ENCODE results near the gene GPNMB. TPM values are rescaled to one million over a fixed set of nuclear protein-coding genes. Genes with fewer than 3 reads are reported as not detected.

The GPNMB gene
- total RNA-seq, 1 experiment from 2014 or later: 1.2 TPM

- no CpG with 5 or more reads among the region's 53 CpGs for WGBS (ENCODE audit: extremely low coverage, insufficient read length, low lambda C conversion rate)
- Histone ChIP-seq H3K79me2 (ENCODE audit: insufficient read depth, low read length) (no peaks in the 10 kb centered on the region), H3K23me2 (ENCODE audit: insufficient read length, low read depth, low read length, poor library complexity, severe bottlenecking) (no peaks in the 10 kb centered on the region), H3K9ac (ENCODE audit: extremely low read depth, insufficient read length, low read length) (no peak overlapping the region), H3K79me1 (ENCODE audit: insufficient read depth, low read depth, low read length, poor library complexity, severe bottlenecking) (no peaks in the 10 kb centered on the region), H3K56ac (ENCODE audit: insufficient read length, low read depth, low read length) (no peak overlapping the region), H3K4ac (ENCODE audit: low read depth, low read length) (no peak overlapping the region), H2AFZ (ENCODE audit: low read length) (peak overlapping the region; percentile 4), H4K20me1 (ENCODE audit: control insufficient read depth, insufficient read depth, insufficient read length) (no peaks in the 10 kb centered on the region), H4K5ac (ENCODE audit: insufficient read length, low read depth, low read length) (no peak overlapping the region), H4K91ac (ENCODE audit: insufficient read length, low read depth, low read length) (no peak overlapping the region), H2BK20ac (ENCODE audit: low read depth, low read length, poor library complexity, severe bottlenecking) (no peak overlapping the region), H2BK12ac (ENCODE audit: insufficient read length, low read depth, low read length) (no peak overlapping the region), H3T11ph (ENCODE audit: low read length) (no peak overlapping the region), H3K4me2 (ENCODE audit: insufficient read depth, insufficient read length, low read length) (no peak overlapping the region), H2AK5ac (ENCODE audit: insufficient read length, low read length) (no peak overlapping the region), H3K4me1 (ENCODE audit: insufficient read depth, low read length) (no peaks in the 10 kb centered on the region), H2BK120ac (ENCODE audit: low read depth, low read length, poor library complexity, severe bottlenecking) (no peak overlapping the region), H3K9me3 (ENCODE audit: control insufficient read depth, low read depth, low read length) (no peaks in the 10 kb centered on the region), H3K14ac (ENCODE audit: insufficient read depth, low read length) (peak overlapping the region; percentile 79), H2BK15ac (ENCODE audit: low read depth, low read length) (no peak overlapping the region), H4K8ac (replicated peaks; ENCODE audit: insufficient read length, low read depth, low read length) (no peak overlapping the region), H2BK5ac (ENCODE audit: insufficient read length, low read length) (no peak overlapping the region), H3K27me3 (ENCODE audit: insufficient read depth, low read length) (no peaks in the 10 kb centered on the region), H3K18ac (ENCODE audit: insufficient read length, low read depth, low read length) (no peak overlapping the region), H3K27ac (ENCODE audit: insufficient read length, low read depth, low read length) (no peak overlapping the region), H3K23ac (ENCODE audit: insufficient read length, low read depth, low read length) (no peak overlapping the region)
- DNase-seq: peak; percentile 52
- H3K4me3 Mint-ChIP-seq: no peak overlapping the region
- H3K27me3 Mint-ChIP-seq (ENCODE audit: low read depth): peaks cover 5% of the 10 kb centered on the region; the same call in 1 of the 2 replicates
- TF ChIP-seq CTCF (conservative IDR thresholded peaks at IDR 0.05): no peak
- peaks cover 0 to 5% of the 10 kb centered on the region in 2 experiments; a peak in 2 of 4 replicates for H3K4me1 Mint-ChIP-seq
- H3K9me3 Mint-ChIP-seq: peaks cover 0 to 4% of the 10 kb centered on the region in 2 experiments; a peak in 1 of 5 replicates
- H3K36me3 Mint-ChIP-seq (ENCODE audit: insufficient read depth in 1 of 3, low read depth in 3 of 3): no peaks in the 10 kb centered on the region
- no peak overlapping the region for H3K27ac Mint-ChIP-seq
Measured at GRCh38 chr7:23247603-23248335, 1.2 kb downstream of the GPNMB start.
